Measurements from ENCODE around the gene SNAP47.

- TF ChIP-seq, protein P1, sequence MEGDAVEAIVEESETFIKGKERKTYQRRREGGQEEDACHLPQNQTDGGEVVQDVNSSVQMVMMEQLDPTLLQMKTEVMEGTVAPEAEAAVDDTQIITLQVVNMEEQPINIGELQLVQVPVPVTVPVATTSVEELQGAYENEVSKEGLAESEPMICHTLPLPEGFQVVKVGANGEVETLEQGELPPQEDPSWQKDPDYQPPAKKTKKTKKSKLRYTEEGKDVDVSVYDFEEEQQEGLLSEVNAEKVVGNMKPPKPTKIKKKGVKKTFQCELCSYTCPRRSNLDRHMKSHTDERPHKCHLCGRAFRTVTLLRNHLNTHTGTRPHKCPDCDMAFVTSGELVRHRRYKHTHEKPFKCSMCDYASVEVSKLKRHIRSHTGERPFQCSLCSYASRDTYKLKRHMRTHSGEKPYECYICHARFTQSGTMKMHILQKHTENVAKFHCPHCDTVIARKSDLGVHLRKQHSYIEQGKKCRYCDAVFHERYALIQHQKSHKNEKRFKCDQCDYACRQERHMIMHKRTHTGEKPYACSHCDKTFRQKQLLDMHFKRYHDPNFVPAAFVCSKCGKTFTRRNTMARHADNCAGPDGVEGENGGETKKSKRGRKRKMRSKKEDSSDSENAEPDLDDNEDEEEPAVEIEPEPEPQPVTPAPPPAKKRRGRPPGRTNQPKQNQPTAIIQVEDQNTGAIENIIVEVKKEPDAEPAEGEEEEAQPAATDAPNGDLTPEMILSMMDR (IDR thresholded peaks at IDR 0.05) = no peak
- TF ChIP-seq POLR2A (IDR thresholded peaks at IDR 0.05; ENCODE audit: low read length) = no peak
- TF ChIP-seq, protein P2, sequence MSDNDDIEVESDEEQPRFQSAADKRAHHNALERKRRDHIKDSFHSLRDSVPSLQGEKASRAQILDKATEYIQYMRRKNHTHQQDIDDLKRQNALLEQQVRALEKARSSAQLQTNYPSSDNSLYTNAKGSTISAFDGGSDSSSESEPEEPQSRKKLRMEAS (IDR thresholded peaks at IDR 0.05) = no peak
- TF ChIP-seq CHD4 (IDR thresholded peaks at IDR 0.05; ENCODE audit: borderline replicate concordance) = no peak
- TF ChIP-seq, protein P3, sequence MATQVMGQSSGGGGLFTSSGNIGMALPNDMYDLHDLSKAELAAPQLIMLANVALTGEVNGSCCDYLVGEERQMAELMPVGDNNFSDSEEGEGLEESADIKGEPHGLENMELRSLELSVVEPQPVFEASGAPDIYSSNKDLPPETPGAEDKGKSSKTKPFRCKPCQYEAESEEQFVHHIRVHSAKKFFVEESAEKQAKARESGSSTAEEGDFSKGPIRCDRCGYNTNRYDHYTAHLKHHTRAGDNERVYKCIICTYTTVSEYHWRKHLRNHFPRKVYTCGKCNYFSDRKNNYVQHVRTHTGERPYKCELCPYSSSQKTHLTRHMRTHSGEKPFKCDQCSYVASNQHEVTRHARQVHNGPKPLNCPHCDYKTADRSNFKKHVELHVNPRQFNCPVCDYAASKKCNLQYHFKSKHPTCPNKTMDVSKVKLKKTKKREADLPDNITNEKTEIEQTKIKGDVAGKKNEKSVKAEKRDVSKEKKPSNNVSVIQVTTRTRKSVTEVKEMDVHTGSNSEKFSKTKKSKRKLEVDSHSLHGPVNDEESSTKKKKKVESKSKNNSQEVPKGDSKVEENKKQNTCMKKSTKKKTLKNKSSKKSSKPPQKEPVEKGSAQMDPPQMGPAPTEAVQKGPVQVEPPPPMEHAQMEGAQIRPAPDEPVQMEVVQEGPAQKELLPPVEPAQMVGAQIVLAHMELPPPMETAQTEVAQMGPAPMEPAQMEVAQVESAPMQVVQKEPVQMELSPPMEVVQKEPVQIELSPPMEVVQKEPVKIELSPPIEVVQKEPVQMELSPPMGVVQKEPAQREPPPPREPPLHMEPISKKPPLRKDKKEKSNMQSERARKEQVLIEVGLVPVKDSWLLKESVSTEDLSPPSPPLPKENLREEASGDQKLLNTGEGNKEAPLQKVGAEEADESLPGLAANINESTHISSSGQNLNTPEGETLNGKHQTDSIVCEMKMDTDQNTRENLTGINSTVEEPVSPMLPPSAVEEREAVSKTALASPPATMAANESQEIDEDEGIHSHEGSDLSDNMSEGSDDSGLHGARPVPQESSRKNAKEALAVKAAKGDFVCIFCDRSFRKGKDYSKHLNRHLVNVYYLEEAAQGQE (IDR thresholded peaks at IDR 0.05) = no peak
- TF ChIP-seq RNF2 (IDR thresholded peaks at IDR 0.05; ENCODE audit: borderline replicate concordance, low read depth) = no peak
Observed at GRCh38 chr1:227775841-227776240, 40.6 kb downstream of the SNAP47 start.
